Ishikawa (cell line): ENCODE measurements around the gene CKAP4.

Experiments used
- CEBPB ChIP-seq: IDR thresholded peaks from 2 replicates; pipeline ENCODE4 v1.6.1; 2012
- FOXM1 ChIP-seq: IDR thresholded peaks from 2 replicates; pipeline ENCODE4 v1.6.1; 2012; ENCODE audit warnings: low read depth, borderline replicate concordance
- TAF1 ChIP-seq: IDR thresholded peaks from 2 replicates; pipeline ENCODE4 v1.6.1; 2012; ENCODE audit warnings: low read depth, mild to moderate bottlenecking
- TEAD4 ChIP-seq: IDR thresholded peaks from 2 replicates; pipeline ENCODE4 v1.6.1; 2012
- YY1 ChIP-seq: IDR thresholded peaks from 2 replicates; pipeline ENCODE4 v1.6.1; 2012; ENCODE audit warnings: low read depth
- TF ChIP-seq, protein P1 (sequence below): IDR thresholded peaks from 2 replicates; pipeline ENCODE4 v1.6.1; 2012
- TF ChIP-seq, protein P2 (sequence below): IDR thresholded peaks from 2 replicates; pipeline ENCODE4 v1.6.1; 2012; ENCODE audit warnings: low read depth, mild to moderate bottlenecking

DNA sequence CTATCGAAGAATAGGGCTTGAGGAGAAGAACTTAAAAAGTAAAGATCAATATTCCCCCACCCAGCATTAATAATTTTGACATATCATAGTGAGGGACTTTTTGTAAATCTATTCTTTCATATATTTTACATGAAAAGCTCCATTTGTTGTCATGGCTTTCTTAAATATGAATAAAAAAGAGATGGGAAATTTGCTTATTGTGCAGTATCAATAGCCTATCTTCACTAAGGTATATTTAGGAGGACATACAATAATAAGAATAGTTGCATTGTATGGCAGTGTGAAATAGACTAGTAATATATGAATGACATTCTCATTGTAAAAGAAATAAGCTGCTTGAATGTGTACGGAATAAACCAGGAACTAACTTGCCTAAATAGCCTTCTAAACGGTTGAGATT is 49.3 kb upstream of the CKAP4 start:
- TF ChIP-seq YY1 (no peak), TAF1 (no peak), FOXM1 (no peak), TEAD4 (no peak), CEBPB (no peak)
- TF ChIP-seq, protein P1, sequence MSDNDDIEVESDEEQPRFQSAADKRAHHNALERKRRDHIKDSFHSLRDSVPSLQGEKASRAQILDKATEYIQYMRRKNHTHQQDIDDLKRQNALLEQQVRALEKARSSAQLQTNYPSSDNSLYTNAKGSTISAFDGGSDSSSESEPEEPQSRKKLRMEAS, result no peak
- TF ChIP-seq, protein P2, sequence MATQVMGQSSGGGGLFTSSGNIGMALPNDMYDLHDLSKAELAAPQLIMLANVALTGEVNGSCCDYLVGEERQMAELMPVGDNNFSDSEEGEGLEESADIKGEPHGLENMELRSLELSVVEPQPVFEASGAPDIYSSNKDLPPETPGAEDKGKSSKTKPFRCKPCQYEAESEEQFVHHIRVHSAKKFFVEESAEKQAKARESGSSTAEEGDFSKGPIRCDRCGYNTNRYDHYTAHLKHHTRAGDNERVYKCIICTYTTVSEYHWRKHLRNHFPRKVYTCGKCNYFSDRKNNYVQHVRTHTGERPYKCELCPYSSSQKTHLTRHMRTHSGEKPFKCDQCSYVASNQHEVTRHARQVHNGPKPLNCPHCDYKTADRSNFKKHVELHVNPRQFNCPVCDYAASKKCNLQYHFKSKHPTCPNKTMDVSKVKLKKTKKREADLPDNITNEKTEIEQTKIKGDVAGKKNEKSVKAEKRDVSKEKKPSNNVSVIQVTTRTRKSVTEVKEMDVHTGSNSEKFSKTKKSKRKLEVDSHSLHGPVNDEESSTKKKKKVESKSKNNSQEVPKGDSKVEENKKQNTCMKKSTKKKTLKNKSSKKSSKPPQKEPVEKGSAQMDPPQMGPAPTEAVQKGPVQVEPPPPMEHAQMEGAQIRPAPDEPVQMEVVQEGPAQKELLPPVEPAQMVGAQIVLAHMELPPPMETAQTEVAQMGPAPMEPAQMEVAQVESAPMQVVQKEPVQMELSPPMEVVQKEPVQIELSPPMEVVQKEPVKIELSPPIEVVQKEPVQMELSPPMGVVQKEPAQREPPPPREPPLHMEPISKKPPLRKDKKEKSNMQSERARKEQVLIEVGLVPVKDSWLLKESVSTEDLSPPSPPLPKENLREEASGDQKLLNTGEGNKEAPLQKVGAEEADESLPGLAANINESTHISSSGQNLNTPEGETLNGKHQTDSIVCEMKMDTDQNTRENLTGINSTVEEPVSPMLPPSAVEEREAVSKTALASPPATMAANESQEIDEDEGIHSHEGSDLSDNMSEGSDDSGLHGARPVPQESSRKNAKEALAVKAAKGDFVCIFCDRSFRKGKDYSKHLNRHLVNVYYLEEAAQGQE, result no peak
